Smooth muscle cell (in vitro differentiated cells): ENCODE results near the gene GABRR3. TPM values are rescaled to one million over a fixed set of nuclear protein-coding genes. Genes with fewer than 3 reads are reported as not detected.

Experiments
- DNase-seq: peaks from one replicate; lab custom pipeline; 2025; ENCODE audit not compliant: unreplicated experiment; lab: John Stamatoyannopoulos, UW
- H2AFZ ChIP-seq: fragments of 200-600 bp; sonication (generic); 2 replicates; pipeline ENCODE4 v1.6.0; 2016; ENCODE audit warnings: antibody characterized with exemption, low read depth, mild to moderate bottlenecking
- H3F3A ChIP-seq: fragments of 200-600 bp; sonication (generic); 2 replicates; pipeline ENCODE4 v1.6.0; 2017; ENCODE audit warnings: antibody characterized with exemption, low read depth
- H3K27ac ChIP-seq: fragments of 200-600 bp; sonication (generic); 2 replicates; pipeline ENCODE4 v1.5.1; 2016; ENCODE audit warnings: low read depth, mild to moderate bottlenecking
- H3K27me3 ChIP-seq: fragments of 200-600 bp; sonication (generic); 2 replicates; pipeline ENCODE4 v1.6.1; 2016; ENCODE audit warnings: low read depth, mild to moderate bottlenecking
- H3K36me3 ChIP-seq: fragments of 200-600 bp; sonication (generic); 2 replicates; pipeline ENCODE4 v1.5.1; 2016; ENCODE audit warnings: low read depth
- H3K4me1 ChIP-seq: fragments of 200-600 bp; sonication (generic); 2 replicates; pipeline ENCODE4 v1.5.1; 2016; ENCODE audit warnings: low read depth
- H3K4me2 ChIP-seq: fragments of 200-600 bp; sonication (generic); 2 replicates; pipeline ENCODE4 v1.6.0; 2016; ENCODE audit warnings: mild to moderate bottlenecking
- H3K4me3 ChIP-seq: fragments of 200-600 bp; sonication (generic); 2 replicates; pipeline ENCODE4 v1.5.1; 2016; ENCODE audit warnings: mild to moderate bottlenecking
- H3K79me2 ChIP-seq: fragments of 200-600 bp; sonication (generic); 2 replicates; pipeline ENCODE4 v1.6.0; 2016; ENCODE audit warnings: low read depth, mild to moderate bottlenecking
- H3K9ac ChIP-seq: fragments of 200-600 bp; sonication (generic); 2 replicates; pipeline ENCODE4 v1.6.0; 2016; ENCODE audit warnings: low read depth
- H3K9me3 ChIP-seq: fragments of 200-600 bp; sonication (generic); replicated peaks from 2 replicates; pipeline ENCODE4 v1.5.1; 2016; ENCODE audit warnings: low read depth
- H4K20me1 ChIP-seq: fragments of 200-600 bp; sonication (generic); 2 replicates; pipeline ENCODE4 v1.6.0; 2016; ENCODE audit warnings: low read depth
- WGBS: methylation state at CpG from one replicate; pipeline ENCODE4 v1.1.7; 2016; ENCODE audit warnings: low lambda C conversion rate; 5-methylcytosine and 5-hydroxymethylcytosine counted together
- polyA plus RNA-seq: library from polyadenylated mRNA; unstranded; fragments of >200 nt; fragmentation: Nextera tagmentation; extraction: Ambion mirVana; gene quantifications from 2 replicates; pipeline ENCODE4 v1.2.1, GENCODE V29; 2016
- total RNA-seq: library from RNA; depleted of rRNA; stranded (reverse); fragments of >200 nt; gene quantifications from 2 replicates; pipeline ENCODE4 v1.2.3, GENCODE V29; 2014
- TF ChIP-seq, protein P1 (sequence below): fragments of 200-600 bp; sonication (generic); IDR thresholded peaks from 2 replicates; pipeline ENCODE4 v1.5.1; 2017; ENCODE audit warnings: borderline replicate concordance, mild to moderate bottlenecking, antibody characterized with exemption; ENCODE audit not compliant: insufficient read depth, poor library complexity, severe bottlenecking

GABRR3 gene
- total and polyA plus RNA-seq, 2 experiments from 2014 or later, result not detected

DNA sequence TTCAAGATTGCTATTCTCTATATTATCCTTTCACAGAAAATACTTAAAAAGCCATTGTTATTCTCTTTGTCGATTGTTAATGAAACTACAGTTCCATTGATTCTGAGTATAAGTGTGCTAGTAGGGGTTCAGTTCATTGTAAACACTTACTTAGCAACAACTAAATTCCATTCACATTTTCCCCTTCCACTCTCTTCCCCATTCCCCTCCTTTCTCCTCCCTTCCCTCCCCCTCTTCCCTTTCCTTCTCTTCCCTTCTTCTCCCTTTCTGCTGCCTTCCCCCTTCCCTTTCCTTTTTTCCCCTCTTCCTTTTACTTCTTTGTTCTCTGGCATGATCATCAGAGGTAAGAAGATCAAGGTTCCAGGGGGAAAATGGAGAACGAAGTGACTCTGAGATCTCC is 41.6 kb downstream of the GABRR3 start:
- no peaks in the 10 kb centered on the region for H3K27me3 ChIP-seq
- TF ChIP-seq, protein P1, sequence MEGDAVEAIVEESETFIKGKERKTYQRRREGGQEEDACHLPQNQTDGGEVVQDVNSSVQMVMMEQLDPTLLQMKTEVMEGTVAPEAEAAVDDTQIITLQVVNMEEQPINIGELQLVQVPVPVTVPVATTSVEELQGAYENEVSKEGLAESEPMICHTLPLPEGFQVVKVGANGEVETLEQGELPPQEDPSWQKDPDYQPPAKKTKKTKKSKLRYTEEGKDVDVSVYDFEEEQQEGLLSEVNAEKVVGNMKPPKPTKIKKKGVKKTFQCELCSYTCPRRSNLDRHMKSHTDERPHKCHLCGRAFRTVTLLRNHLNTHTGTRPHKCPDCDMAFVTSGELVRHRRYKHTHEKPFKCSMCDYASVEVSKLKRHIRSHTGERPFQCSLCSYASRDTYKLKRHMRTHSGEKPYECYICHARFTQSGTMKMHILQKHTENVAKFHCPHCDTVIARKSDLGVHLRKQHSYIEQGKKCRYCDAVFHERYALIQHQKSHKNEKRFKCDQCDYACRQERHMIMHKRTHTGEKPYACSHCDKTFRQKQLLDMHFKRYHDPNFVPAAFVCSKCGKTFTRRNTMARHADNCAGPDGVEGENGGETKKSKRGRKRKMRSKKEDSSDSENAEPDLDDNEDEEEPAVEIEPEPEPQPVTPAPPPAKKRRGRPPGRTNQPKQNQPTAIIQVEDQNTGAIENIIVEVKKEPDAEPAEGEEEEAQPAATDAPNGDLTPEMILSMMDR, result no peak
- 73% methylated on average over 2 of the region's 2 CpGs for WGBS

DNA sequence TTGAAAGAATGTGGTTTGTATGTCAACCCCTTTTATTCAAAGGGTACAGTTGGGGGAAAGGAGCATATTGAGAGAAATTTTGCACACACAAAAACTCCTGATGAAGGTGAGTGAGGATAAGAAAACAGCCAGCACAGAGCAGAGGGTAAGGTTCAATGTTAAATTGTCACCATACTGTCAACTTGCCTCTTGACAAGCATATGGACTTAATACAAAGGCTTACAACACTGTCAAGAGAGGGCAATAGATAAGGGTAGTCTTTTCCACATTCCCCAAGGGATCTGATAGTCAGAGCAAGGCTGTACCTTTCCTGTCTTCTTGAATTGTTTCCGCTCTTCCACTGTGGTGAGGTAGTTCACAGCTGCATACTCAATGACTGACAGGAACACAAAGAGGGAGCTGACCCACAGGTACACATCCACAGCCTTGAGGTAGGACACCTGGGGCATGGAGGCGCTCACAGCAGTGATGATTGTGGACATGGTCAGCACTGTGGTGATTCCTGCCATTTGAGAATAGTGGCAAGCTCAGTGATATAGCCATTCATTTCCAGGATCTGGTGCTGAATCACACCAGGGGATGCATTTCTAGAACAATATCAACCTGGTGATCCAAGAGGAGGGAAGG is 42.5 kb downstream of the GABRR3 start:
- Histone ChIP-seq H2AFZ (no peak overlapping the region), H3K9ac (no peak overlapping the region), H3K4me3 (no peak overlapping the region), H3K36me3 (no peaks in the 10 kb centered on the region), H4K20me1 (no peaks in the 10 kb centered on the region), H3K27ac (no peak overlapping the region), H3K9me3 (no peaks in the 10 kb centered on the region), H3K79me2 (no peaks in the 10 kb centered on the region), H3K4me2 (no peak overlapping the region), H3K27me3 (no peaks in the 10 kb centered on the region), H3K4me1 (no peaks in the 10 kb centered on the region), H3F3A (no peaks in the 10 kb centered on the region)
- no peak for DNase-seq
- 86% methylated on average over 2 of the region's 2 CpGs for WGBS
- TF ChIP-seq, protein P1, result no peak

More for the DNA sequence above, 41.6 kb downstream of the GABRR3 start:
- no peak overlapping the region for H3K4me3 ChIP-seq
- H3K9me3 ChIP-seq, result no peaks in the 10 kb centered on the region
- no peaks in the 10 kb centered on the region for H3K36me3 ChIP-seq
- H4K20me1 ChIP-seq, result no peaks in the 10 kb centered on the region
- no peaks in the 10 kb centered on the region for H3F3A ChIP-seq
- no peaks in the 10 kb centered on the region for H3K79me2 ChIP-seq
- DNase-seq, result no peak
- no peak overlapping the region for H3K9ac ChIP-seq
- no peak overlapping the region for H2AFZ ChIP-seq
- H3K4me2 ChIP-seq, result no peak overlapping the region
- no peak overlapping the region for H3K27ac ChIP-seq
- H3K4me1 ChIP-seq, result no peaks in the 10 kb centered on the region

DNA sequence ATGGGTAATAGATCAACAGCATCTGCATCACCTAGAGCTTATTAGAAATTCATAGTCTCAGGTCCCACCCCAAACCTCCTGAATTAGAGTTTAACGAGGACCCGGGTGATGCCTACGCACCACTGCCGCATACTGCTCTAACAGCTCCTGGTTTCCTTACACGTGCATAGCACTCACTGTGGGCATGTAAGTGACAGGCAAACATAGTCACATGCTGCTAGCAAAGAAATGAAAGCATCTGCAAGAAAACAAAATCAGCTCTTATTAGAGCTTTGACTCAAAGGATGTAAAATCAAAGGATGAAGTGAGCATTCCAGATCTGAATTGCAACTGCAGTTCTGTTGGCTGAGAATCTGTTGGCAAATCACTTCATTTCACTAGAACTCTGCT is 43.8 kb downstream of the GABRR3 start:
- H3K36me3 ChIP-seq, result no peaks in the 10 kb centered on the region
- H3K9ac ChIP-seq, result no peak overlapping the region
- H3K4me2 ChIP-seq, result no peak overlapping the region
- H3K79me2 ChIP-seq, result no peaks in the 10 kb centered on the region
- TF ChIP-seq, protein P1, result no peak
- no peaks in the 10 kb centered on the region for H3K9me3 ChIP-seq
- H3K4me1 ChIP-seq, result no peaks in the 10 kb centered on the region
- no peak overlapping the region for H3K27ac ChIP-seq
- no peaks in the 10 kb centered on the region for H3F3A ChIP-seq
- no peak for DNase-seq
- H4K20me1 ChIP-seq, result no peaks in the 10 kb centered on the region
- H3K27me3 ChIP-seq, result no peaks in the 10 kb centered on the region
- no peak overlapping the region for H3K4me3 ChIP-seq
- WGBS, result 75% methylated on average over 5 of the region's 5 CpGs
- no peak overlapping the region for H2AFZ ChIP-seq
